IPS DF 6.9 (cell line): ENCODE data around the gene GRM2.

ENCODE experiments used
- DNase-seq: peaks from one replicate; pipeline ENCODE4 v3.0.0-alpha.2; 2013; ENCODE audit warnings: low read depth, low spot score
- H3K27ac ChIP-seq: one replicate; pipeline ENCODE4 v1.5.1; 2013; ENCODE audit warnings: low read length, control low read depth
- H3K27me3 ChIP-seq: 2 replicates; pipeline ENCODE4 v1.6.1; 2013; ENCODE audit warnings: mild to moderate bottlenecking, low read length; ENCODE audit not compliant: control insufficient read depth, insufficient read depth
- H3K36me3 ChIP-seq: 2 replicates; pipeline ENCODE4 v1.6.1; 2013; ENCODE audit warnings: low read length; ENCODE audit not compliant: control insufficient read depth, insufficient read depth
- H3K4me1 ChIP-seq: 2 replicates; pipeline ENCODE4 v1.6.1; 2013; ENCODE audit warnings: low read length; ENCODE audit not compliant: control insufficient read depth, insufficient read depth
- H3K4me3 ChIP-seq: 2 replicates; pipeline ENCODE4 v1.5.1; 2013; ENCODE audit warnings: mild to moderate bottlenecking, low read length
- H3K9me3 ChIP-seq: 2 replicates; pipeline ENCODE4 v1.6.1; 2013; ENCODE audit warnings: low read length, inconsistent platforms; ENCODE audit not compliant: control insufficient read depth, insufficient read depth
- WGBS: extraction: QIAGEN DNeasy Blood & Tissue Kit; methylation state at CpG from one replicate; pipeline ENCODE4 v1.1.7; 2013; ENCODE audit warnings: mixed read lengths, missing lambda C conversion rate; ENCODE audit not compliant: insufficient read length, insufficient coverage; 5-methylcytosine and 5-hydroxymethylcytosine counted together

The GRM2 gene

DNA sequence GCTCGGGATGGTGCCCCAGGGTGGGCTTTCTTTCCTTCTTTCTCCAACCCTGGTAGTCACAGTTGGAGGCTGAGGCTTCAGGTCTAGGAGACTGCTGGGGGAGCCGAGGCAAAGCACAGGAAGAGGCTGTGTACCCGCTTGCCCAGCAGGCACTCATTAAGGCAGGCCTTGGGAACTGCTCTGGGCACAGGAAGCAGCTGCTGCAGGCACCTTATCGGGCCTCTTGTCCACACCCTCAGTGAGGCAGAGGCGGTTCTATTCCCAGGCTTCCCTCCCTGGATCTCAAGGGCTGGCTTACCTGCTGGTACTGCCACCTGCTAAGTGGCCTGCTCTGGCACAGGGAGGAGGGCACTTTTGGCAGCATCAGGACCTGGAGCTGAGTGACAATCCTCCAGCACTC lies 15.8 kb upstream of the GRM2 start:
- Histone ChIP-seq H3K36me3 (no peaks in the 10 kb centered on the region), H3K4me1 (peaks cover 4% of the 10 kb centered on the region), H3K4me3 (no peak overlapping the region), H3K9me3 (no peaks in the 10 kb centered on the region), H3K27ac (no peak overlapping the region), H3K27me3 (no peaks in the 10 kb centered on the region)
- WGBS, result no CpG with 5 or more reads among the region's 5 CpGs
- no peak for DNase-seq

DNA sequence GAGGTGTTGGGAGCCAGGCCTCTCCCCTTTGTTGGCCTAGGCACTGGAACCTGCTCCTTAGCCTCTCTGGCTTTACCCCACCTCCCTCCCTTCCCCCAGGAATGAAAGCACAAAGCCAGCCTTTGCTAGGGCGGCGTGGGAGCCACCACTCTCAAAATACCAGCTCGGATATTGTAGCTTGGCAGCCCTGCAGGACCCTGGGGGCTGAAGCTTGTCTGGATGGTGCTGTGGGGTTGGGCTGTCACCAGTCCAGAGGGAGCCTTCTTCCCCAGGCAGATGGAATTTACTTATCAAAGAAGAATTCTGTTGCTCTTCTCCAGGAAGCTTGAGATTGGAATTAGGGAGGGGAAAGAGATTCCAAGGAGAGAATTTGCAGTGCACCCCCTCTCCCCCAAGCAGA lies 14.9 kb upstream of the GRM2 start:
- no peak for DNase-seq
- H3K4me3 ChIP-seq, result no peak overlapping the region
- no peaks in the 10 kb centered on the region for H3K27me3 ChIP-seq
- H3K4me1 ChIP-seq, result peaks cover 3% of the 10 kb centered on the region; the same call in 1 of the 2 replicates
- H3K9me3 ChIP-seq, result no peaks in the 10 kb centered on the region
- no peak overlapping the region for H3K27ac ChIP-seq
- no peaks in the 10 kb centered on the region for H3K36me3 ChIP-seq
- no CpG with 5 or more reads among the region's 3 CpGs for WGBS

- no peak for DNase-seq
- Histone ChIP-seq H3K4me3 (no peak overlapping the region), H3K36me3 (no peaks in the 10 kb centered on the region)
These were observed 13.9 kb upstream of the GRM2 start for GRCh38 chr3:51692980-51693395.

DNA sequence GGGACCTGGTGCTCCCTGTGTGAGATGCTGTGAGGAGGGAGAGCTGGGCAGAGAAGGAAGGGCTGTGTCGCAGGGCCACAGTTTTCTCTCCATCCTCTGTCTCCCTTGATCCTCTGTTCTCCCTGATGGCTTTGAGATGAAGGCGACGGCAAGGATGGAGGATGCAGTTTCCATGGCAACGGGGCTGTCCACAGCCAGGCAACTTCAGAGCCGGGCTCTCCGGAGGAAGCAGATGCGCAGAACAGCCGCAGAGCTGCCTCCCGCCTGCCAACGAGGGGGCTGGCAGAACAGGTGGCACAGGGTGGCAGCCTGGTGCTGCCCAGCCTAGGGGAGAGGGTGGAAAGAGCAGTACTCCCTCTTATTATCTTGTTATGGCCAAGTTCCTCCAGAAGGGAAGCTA lies 9.9 kb upstream of the GRM2 start:
- Histone ChIP-seq H3K4me3 (no peak overlapping the region; the same call in 1 of the 2 replicates), H3K36me3 (no peaks in the 10 kb centered on the region), H3K4me1 (no peaks in the 10 kb centered on the region), H3K27me3 (no peaks in the 10 kb centered on the region), H3K27ac (no peak overlapping the region), H3K9me3 (no peaks in the 10 kb centered on the region)
- DNase-seq, result no peak
- WGBS, result no CpG with 5 or more reads among the region's 10 CpGs

More at GRCh38 chr3:51692980-51693395, 13.9 kb upstream of the GRM2 start:
- H3K4me1 ChIP-seq, result peaks cover 3% of the 10 kb centered on the region; the same call in 1 of the 2 replicates
- H3K9me3 ChIP-seq, result no peaks in the 10 kb centered on the region
- no peak overlapping the region for H3K27ac ChIP-seq
- WGBS, result no CpG with 5 or more reads among the region's 8 CpGs
- H3K27me3 ChIP-seq, result no peaks in the 10 kb centered on the region

DNA sequence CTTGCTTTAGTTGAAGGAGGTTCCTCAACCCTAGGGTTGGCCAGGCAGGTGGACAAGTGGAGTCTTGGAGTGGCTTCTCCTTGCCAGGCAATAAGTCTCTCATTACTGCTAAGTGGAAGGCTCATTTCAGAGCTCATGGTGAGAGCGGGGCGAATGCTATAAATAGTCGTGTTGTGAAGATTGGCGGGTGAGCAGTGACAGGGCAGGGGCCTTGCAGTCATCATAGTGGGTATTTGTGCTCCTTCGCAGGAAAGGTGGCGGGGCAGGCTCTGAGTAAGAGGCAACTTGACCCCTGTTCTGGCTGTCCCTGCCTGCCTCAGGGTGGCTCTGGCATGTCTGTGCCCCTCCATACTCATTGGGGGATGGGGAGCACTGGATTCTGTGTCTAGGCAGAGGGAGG lies 8.7 kb upstream of the GRM2 start:
- Histone ChIP-seq H3K4me3 (no peak overlapping the region), H3K36me3 (no peaks in the 10 kb centered on the region)

DNA sequence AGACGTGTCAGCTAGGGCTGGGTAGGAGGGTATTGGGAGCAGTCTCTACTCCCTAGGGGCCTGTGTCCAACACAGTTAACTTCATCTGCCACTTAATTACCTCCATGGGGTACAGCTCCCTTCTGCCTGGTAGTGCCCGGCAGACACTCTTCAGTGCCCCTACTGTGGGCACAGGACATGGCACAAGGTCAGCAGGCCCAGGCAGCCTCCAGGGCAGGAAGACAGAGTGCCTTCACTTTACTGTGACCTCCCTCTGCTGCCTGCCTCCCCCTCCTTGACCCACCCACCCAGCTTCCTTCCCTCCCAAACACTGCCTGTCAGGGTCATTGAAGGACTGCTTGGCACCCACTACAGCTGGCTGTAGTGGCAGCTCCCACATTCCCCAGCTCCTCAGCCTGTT lies 6.5 kb upstream of the GRM2 start:
- no peak for DNase-seq
- H3K9me3 ChIP-seq, result no peaks in the 10 kb centered on the region
- WGBS, result no CpG with 5 or more reads among the region's 2 CpGs
- no peak overlapping the region for H3K27ac ChIP-seq
- no peak overlapping the region for H3K4me3 ChIP-seq
- H3K27me3 ChIP-seq, result no peaks in the 10 kb centered on the region
- peaks cover 4% of the 10 kb centered on the region for H3K4me1 ChIP-seq
- H3K36me3 ChIP-seq, result no peaks in the 10 kb centered on the region

More for the DNA sequence above, 8.7 kb upstream of the GRM2 start:
- H3K27me3 ChIP-seq, result no peaks in the 10 kb centered on the region
- WGBS, result no CpG with 5 or more reads among the region's 6 CpGs
- no peak overlapping the region for H3K27ac ChIP-seq
- H3K9me3 ChIP-seq, result no peaks in the 10 kb centered on the region
- DNase-seq, result no peak
- no peaks in the 10 kb centered on the region; the same call in none of the 2 replicates for H3K4me1 ChIP-seq

GRCh38 chr3:51702156-51702555 lies 4.7 kb upstream of the GRM2 start:
- no CpG with 5 or more reads among the region's 2 CpGs for WGBS
- H3K27me3 ChIP-seq, result no peaks in the 10 kb centered on the region; the same call in 1 of the 2 replicates
- H3K4me1 ChIP-seq, result peaks cover 4% of the 10 kb centered on the region
- no peaks in the 10 kb centered on the region for H3K9me3 ChIP-seq
- no peak overlapping the region for H3K27ac ChIP-seq
- no peak for DNase-seq
- H3K4me3 ChIP-seq, result no peak overlapping the region
- no peaks in the 10 kb centered on the region for H3K36me3 ChIP-seq

DNA sequence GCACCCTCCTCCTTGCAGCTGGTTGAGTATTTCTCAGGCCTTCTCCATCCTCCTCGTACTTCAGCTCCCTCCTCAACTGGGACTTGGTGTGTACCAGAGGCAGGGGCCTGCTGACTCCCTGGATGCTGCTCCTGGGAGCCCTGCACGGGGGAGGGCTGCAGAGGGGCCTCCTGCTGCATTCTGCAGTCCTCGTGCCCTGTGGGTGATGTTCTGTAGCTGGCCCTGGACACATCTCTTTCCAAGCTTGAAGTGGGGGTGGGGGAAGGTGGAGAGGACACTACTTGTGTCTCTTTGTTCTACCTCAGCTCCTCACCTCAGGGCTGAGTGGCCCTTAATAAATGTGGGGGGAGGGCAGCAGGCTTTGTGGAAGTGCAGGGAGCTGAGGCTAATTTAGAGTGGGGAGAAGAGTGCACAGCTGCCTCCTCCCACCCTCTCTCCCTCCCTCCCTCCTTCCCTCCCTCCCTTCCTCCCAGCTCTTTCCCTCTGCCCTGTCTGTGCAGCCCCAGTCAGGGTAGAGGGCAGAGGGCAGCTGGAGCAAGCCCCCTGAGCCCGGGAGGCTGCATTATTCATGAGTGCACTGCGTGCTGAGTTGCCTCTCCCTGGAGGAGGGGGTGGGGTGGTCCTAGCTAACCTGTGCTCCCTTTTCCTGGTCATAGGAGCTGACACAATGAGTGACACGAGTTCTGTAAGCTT lies 3.7 kb upstream of the GRM2 start:
- Histone ChIP-seq H3K4me1 (peaks cover 4% of the 10 kb centered on the region), H3K36me3 (no peaks in the 10 kb centered on the region), H3K9me3 (no peaks in the 10 kb centered on the region), H3K4me3 (no peak overlapping the region), H3K27ac (no peak overlapping the region), H3K27me3 (peaks cover 11% of the 10 kb centered on the region)
- no peak for DNase-seq
- no CpG with 5 or more reads among the region's 6 CpGs for WGBS

DNA sequence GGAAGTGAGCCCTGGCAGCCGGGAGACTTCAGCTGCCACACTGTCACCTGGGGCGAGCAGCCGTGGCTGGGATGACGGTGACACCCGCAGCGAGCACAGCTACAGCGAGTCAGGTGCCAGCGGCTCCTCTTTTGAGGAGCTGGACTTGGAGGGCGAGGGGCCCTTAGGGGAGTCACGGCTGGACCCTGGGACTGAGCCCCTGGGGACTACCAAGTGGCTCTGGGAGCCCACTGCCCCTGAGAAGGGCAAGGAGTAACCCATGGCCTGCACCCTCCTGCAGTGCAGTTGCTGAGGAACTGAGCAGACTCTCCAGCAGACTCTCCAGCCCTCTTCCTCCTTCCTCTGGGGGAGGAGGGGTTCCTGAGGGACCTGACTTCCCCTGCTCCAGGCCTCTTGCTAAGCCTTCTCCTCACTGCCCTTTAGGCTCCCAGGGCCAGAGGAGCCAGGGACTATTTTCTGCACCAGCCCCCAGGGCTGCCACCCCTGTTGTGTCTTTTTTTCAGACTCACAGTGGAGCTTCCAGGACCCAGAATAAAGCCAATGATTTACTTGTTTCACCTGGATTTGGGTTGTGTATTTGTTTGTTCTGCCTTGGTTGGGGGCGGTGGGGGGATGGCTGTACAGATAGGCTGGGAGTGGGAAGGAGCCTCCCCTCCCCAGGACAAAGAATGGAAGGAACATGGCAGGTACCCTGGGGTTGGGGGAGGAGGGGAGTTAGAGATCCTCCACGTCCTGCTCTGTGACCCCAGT lies 2.9 kb upstream of the GRM2 start:
- Histone ChIP-seq H3K27ac (no peak overlapping the region), H3K9me3 (no peaks in the 10 kb centered on the region), H3K36me3 (no peaks in the 10 kb centered on the region), H3K27me3 (peaks cover 13% of the 10 kb centered on the region), H3K4me1 (peaks cover 4% of the 10 kb centered on the region), H3K4me3 (no peak overlapping the region)
- no CpG with 5 or more reads among the region's 12 CpGs for WGBS
- DNase-seq, result no peak

DNA sequence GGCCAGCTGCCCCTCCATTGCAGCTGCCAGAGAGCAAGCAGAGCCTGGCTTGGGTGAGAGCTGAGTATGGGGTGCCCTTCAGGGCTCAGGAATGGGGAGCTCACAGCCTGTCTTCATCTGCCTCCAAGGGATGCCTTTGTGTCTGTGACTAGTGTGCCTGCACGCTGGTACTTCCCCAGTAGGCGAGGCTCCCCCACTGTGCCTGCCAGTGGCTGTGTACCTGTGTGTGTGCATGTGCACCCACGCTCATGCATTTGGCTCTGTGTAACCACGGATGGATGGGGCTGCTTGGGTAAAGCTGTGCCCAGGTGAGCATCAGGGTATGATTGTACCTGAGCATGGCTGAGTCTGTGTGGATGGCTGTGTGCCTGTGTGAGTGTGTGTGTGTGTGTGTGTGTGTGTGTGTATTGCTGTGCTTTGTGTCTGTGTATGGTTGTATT lies 2.3 kb upstream of the GRM2 start:
- H3K9me3 ChIP-seq, result no peaks in the 10 kb centered on the region
- H3K27ac ChIP-seq, result no peak overlapping the region
- H3K27me3 ChIP-seq, result peaks cover 13% of the 10 kb centered on the region
- WGBS, result no CpG with 5 or more reads among the region's 4 CpGs
- no peak overlapping the region for H3K4me3 ChIP-seq
- no peak for DNase-seq
- peaks cover 4% of the 10 kb centered on the region for H3K4me1 ChIP-seq
- no peaks in the 10 kb centered on the region for H3K36me3 ChIP-seq
